SIG-M5 treated with dmso at 0.1 percent for 504 hours (cell line): ENCODE data around the gene AUTS2.

Experiments used
- DNase-seq: peaks from one replicate; lab custom pipeline; 2025; ENCODE audit not compliant: unreplicated experiment; lab: John Stamatoyannopoulos, UW

The AUTS2 gene

GRCh38 chr7:69599955-69600709 lies 1.9 kb downstream of the AUTS2 start:
- DNase-seq = no peak

DNA sequence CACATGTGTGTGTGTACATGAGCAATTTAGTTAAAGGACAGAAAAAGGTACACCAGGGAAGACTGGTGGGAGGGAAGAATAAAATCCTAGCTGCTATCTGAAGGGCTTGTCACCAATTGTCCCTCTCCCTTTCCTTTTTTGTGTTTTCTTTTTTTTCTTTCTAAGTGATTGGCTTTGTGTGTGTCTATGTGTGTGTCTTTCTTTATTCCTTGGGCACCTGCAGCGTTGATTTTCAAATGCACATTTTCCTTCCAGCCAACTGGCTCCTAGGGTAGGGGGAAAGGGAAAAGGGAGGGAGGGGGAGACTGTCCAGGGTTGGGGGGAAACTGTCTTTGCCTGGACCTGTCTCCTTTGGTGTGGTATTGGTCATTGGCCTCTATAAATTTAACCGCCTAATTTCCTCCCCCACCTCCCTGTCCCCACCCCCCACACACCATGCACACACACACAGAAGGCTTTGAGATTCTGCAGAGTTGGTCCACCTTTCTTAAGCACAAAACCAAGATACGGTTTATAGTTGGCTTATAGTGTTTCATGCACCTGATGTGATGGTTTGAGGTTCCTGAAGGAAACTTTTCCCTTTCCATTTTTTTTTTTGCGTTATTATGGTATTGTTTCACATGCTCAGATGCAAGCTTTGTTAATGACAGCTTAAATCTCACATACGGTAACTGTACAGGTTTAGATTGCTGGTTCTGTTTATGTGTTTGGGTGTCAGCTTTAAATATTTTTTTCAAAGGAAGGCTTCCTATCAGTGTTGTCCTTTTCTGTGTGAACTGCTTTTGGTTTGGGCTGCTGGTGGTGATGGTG lies 2.6 kb downstream of the AUTS2 start:
- no peak for DNase-seq

DNA sequence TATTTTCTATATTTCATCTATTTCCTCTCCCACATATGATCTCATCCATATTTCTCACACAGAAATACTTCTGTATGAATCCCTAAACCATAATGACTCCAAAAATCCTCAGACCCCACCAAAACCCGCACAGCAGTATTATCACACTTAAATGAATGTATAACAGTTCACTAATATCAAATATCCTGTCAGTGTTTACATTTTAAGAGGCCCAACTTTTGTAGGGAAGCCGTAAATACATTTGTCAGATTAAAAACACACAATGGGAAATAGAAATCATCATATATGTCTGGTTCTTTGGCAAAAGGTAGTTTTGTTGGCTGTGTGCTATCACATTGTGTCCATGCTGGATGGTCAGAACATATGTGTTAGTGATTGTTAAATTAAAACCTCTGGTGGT lies 4.2 kb downstream of the AUTS2 start:
- no peak for DNase-seq

GRCh38 chr7:69603351-69603750 lies 5.1 kb downstream of the AUTS2 start:
- DNase-seq = no peak

GRCh38 chr7:69603937-69604494 lies 5.7 kb downstream of the AUTS2 start:
- no peak for DNase-seq

- no peak for DNase-seq
Observed at GRCh38 chr7:69605070-69605469, 6.8 kb downstream of the AUTS2 start.

GRCh38 chr7:69605546-69605945 lies 7.3 kb downstream of the AUTS2 start:
- no peak for DNase-seq

GRCh38 chr7:69608049-69608448 lies 9.8 kb downstream of the AUTS2 start:
- DNase-seq = no peak

DNA sequence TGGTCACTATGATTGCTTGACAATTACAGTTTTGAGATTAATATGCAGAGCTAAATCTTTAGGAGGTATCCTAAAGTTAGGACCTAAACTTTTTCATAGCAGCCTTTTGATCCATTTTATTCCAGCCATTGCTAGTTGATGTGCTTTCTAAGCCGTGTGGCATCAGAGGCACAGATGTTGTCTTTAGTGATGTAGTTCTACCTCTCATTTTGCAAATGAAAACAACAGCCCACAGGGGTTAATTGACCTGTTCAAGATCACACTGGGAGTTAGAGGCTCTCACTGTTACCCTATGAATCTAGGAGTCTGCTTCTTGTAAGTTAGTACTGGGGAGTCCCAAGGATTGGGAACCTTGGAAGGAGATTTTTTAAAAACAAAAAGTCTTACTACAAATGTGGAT lies 10.6 kb downstream of the AUTS2 start:
- no peak for DNase-seq

GRCh38 chr7:69609541-69610373 lies 11.5 kb downstream of the AUTS2 start:
- no peak for DNase-seq

GRCh38 chr7:69610374-69611084 lies 12.3 kb downstream of the AUTS2 start:
- no peak for DNase-seq

DNA sequence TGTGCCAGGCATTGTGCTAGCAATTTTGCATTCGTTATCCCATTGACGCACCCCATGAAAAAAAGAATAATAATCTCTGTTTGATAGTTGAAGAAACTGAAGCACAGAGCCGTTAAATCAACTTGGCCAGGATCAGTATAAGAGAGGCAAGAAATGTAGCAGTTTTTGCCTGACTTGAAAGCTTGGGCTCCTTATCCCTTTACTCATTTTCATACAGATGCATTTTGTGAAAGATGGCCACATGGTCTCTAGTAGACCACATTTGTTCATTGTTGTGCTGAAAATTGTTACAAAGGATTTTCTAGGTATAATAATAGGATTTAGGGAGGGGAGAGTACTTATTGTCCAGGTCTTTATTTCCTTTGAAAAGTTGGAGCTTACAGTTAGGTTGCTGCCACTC lies 14.7 kb downstream of the AUTS2 start:
- DNase-seq = no peak

GRCh38 chr7:69613846-69614245 lies 15.6 kb downstream of the AUTS2 start:
- no peak for DNase-seq

DNA sequence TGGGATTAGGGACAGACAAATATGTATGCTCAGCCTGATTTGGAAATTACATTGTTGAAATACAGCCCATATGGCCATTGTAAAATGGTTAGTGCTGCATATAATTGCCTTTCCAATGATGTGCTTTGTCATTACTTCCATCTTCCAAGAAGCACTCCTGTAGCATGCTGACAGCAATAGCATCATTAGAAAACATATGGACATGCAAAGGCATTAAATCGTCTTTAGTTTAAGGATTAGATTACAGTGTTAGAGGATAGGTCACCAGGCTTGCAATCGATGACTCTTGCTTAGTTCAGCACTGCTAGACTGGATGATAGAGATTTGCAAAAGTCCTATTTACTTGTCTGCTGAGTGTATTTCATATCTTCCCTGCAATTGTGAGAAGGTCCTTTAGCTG lies 17.4 kb downstream of the AUTS2 start:
- DNase-seq = no peak

- no peak for DNase-seq
Observed at GRCh38 chr7:69617364-69617763, 19.1 kb downstream of the AUTS2 start.

- no peak for DNase-seq
Observed at GRCh38 chr7:69619054-69619453, 20.8 kb downstream of the AUTS2 start.

GRCh38 chr7:69619635-69620034 lies 21.4 kb downstream of the AUTS2 start:
- DNase-seq = no peak

- no peak for DNase-seq
Observed at GRCh38 chr7:69620063-69620462, 21.8 kb downstream of the AUTS2 start.

DNA sequence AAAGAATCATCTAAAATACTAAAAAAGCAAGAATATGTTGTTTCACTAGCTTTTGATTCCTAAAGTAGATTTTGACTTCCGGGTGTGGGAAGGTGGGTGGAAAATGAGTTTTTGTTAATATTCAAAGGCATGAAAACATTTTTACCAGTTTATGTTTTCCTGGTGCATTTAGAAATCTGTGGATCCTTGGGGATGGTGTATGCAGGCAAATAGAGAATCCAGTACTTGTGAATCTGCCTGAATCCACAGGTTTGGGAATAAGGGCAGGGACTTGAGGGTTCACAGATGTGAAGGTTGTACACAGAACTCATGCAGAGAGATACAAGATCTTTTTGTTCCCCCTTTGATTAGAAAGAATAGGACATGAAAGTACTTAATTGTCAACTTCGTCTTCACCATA lies 22.4 kb downstream of the AUTS2 start:
- DNase-seq = no peak

DNA sequence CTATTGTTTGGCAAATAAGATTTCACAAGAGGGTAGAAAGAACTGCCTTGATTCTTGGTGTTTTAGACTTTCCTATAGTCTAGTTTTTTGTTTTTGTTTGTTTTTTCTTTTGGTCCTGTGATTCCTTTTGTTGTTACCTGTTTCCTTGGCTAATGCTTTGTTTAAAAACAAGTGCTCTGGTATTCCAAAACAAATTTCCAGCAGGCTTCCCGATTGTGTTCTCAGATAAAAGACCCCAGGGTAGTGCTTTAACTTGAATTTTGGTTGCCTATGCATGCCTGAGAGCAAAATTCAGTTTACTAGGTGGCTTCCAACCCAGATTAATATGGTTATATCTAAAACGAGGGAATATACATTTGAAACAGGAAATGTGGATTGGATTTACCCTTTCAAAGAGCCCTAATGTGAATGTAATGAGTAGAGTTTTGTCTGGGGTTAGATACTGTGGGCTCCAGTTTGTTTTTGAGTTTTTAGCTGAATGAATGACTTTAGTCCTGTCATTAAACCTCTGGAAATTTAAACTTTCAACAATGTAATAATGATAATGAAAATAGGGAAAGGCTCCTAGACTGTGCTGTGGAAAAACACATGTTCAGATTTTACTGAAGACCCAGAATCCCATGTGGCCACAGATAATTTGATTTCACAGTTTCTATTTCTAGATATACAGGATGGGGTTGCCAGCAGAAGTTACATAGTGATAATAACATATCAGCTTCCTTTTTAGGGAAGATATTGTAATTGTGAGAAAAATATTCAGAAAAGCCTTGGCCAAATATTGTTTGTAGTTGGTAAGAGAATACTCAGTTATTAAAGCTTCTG lies 23.9 kb downstream of the AUTS2 start:
- no peak for DNase-seq
